Natural killer cell (primary cell): ENCODE results near the gene CNNM4. TPM values are rescaled to one million over a fixed set of nuclear protein-coding genes. Genes with fewer than 3 reads are reported as not detected.
A peak's percentile ranks its signal among the peaks of the same experiment; 100 is the strongest.

Experiments used
- ATAC-seq, 3 donors: fragments of 150-1000 bp in 2 of 3; fragments of 200-7000 bp in 1 of 3; cut with Tn5 transposase; 1 replicate in 1 of 3; 2 replicates in 2 of 3; pipeline ENCODE4 v1.10.0; 2021; ENCODE audit warnings: mild to moderate bottlenecking in 2 of 3, moderate library complexity in 2 of 3
- DNase-seq, 2 donors: peaks; one replicate each; pipeline versions ENCODE4 v3.0.0 to v3.0.0-alpha.2; 2013 to 2021; ENCODE audit warnings: mixed read lengths in 1 of 2
- H3K27ac ChIP-seq: one replicate; pipeline ENCODE4 v1.5.1; 2013; ENCODE audit warnings: mild to moderate bottlenecking, low read length
- H3K27me3 ChIP-seq: one replicate; pipeline ENCODE4 v1.6.1; 2013; ENCODE audit warnings: low read length; ENCODE audit not compliant: control insufficient read depth, insufficient read depth
- H3K36me3 ChIP-seq: one replicate; pipeline ENCODE4 v1.6.1; 2013; ENCODE audit warnings: low read length; ENCODE audit not compliant: control insufficient read depth, insufficient read depth
- H3K4me1 ChIP-seq: one replicate; pipeline ENCODE4 v1.6.1; 2013; ENCODE audit warnings: low read length; ENCODE audit not compliant: control insufficient read depth, insufficient read depth
- H3K4me3 ChIP-seq: one replicate; pipeline ENCODE4 v1.5.1; 2013; ENCODE audit warnings: low read length
- H3K9me3 ChIP-seq: one replicate; pipeline ENCODE4 v1.6.1; 2013; ENCODE audit warnings: low read length; ENCODE audit not compliant: control insufficient read depth, insufficient read depth
- H3K27ac Mint-ChIP-seq, 2 donors: one replicate each; pipeline ENCODE4 v1.8.0; 2022; ENCODE audit warnings: mild to moderate bottlenecking in 2 of 2, mixed read lengths in 2 of 2, moderate library complexity in 1 of 2
- H3K27me3 Mint-ChIP-seq, 2 donors: one replicate each; pipeline ENCODE4 v1.8.0; 2022; ENCODE audit warnings: low read depth in 2 of 2, mixed read lengths in 2 of 2
- H3K36me3 Mint-ChIP-seq: one replicate; pipeline ENCODE4 v1.8.0; 2022; ENCODE audit warnings: mixed read lengths
- H3K4me1 Mint-ChIP-seq, 2 donors: one replicate each; pipeline ENCODE4 v1.8.0; 2022; ENCODE audit warnings: mixed read lengths in 2 of 2
- H3K4me3 Mint-ChIP-seq: one replicate; pipeline ENCODE4 v1.8.0; 2022; ENCODE audit warnings: mild to moderate bottlenecking, moderate library complexity, mixed read lengths
- H3K9me3 Mint-ChIP-seq, 2 donors: one replicate each; pipeline ENCODE4 v1.8.0; 2022; ENCODE audit warnings: mixed read lengths in 2 of 2
- WGBS: methylation state at CpG from one replicate; pipeline ENCODE4 v1.1.7; 2013; ENCODE audit warnings: missing lambda C conversion rate; ENCODE audit not compliant: insufficient coverage; 5-methylcytosine and 5-hydroxymethylcytosine counted together
- intact Hi-C: fragments of 100-400 bp; cut with micrococcal nuclease; formaldehyde crosslinking; loops from one replicate; pipeline ENCODE4 v1.14.2; 2022
- total RNA-seq, 4 donors: library from RNA; stranded (reverse); fragments of 120-200 nt in 1 of 4; gene quantifications; one replicate each; pipeline versions ENCODE4 v1.2.3 to v1.2.4, GENCODE V29; 2013 to 2022
- TF ChIP-seq, protein P1 (sequence below): fragments of 200-600 bp; IDR thresholded peaks from one replicate; pipeline ENCODE4 v1.8.0; 2022; ENCODE audit warnings: antibody characterized with exemption

CNNM4 gene
- total RNA-seq, 3 donors from 2014 or later (not counting 1 experiment from before 2014, with no cell fraction given), result 9.9 to 12.1 (median 10.7) TPM

DNA sequence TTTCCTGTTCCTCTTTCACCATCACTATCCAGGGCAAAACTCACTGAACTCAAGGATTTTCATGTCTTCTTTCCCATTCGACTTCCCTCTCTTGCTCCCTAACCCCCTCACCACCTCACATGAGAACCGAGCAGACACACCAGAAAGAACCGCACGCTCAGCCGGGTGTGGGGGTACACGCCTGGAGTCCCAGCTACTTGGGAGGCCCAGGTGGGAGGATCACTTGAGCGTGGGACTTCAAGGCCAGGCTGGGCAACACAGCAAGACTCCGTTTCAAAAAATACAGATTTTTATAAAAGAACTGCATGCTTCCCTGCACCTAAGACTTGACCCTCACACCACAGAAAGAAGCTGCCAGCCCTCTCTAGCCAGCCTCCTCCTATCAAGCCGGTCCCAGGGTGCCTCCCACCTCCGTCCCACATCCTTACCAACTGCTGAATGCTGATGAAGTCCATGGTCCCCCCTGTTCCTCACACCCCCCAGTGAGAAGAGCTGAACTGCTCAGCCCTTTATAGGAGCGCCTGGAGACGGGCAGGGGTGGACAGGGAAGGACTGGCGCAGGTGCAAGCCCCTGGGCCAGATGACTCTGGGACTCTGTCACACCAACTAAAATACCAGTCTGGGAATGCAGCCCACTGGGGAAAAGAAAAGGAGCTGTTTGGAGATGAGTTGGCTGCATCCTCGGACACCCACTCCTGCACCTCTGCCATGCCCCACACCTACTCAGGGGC, 83.0 kb downstream of the CNNM4 start, which contains the start of gene ANKRD23:
Gene ANKRD23 (minus strand): TSS at position 484 of the 731 bp plus-strand sequence. CDS start 29 bp downstream, at position 455.
- H3K4me3 Mint-ChIP-seq, result no peak within 1 kb of the TSS
- peak within 1 kb of the TSS; percentile 14 to 45 for H3K27ac Mint-ChIP-seq
- H3K27ac ChIP-seq, result no peak within 1 kb of the TSS
- H3K36me3 Mint-ChIP-seq, result no peaks in the 10 kb centered on the region
- intact Hi-C loops, result no loop called here
- no peak for ATAC-seq
- TF ChIP-seq, protein P1, sequence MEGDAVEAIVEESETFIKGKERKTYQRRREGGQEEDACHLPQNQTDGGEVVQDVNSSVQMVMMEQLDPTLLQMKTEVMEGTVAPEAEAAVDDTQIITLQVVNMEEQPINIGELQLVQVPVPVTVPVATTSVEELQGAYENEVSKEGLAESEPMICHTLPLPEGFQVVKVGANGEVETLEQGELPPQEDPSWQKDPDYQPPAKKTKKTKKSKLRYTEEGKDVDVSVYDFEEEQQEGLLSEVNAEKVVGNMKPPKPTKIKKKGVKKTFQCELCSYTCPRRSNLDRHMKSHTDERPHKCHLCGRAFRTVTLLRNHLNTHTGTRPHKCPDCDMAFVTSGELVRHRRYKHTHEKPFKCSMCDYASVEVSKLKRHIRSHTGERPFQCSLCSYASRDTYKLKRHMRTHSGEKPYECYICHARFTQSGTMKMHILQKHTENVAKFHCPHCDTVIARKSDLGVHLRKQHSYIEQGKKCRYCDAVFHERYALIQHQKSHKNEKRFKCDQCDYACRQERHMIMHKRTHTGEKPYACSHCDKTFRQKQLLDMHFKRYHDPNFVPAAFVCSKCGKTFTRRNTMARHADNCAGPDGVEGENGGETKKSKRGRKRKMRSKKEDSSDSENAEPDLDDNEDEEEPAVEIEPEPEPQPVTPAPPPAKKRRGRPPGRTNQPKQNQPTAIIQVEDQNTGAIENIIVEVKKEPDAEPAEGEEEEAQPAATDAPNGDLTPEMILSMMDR, result no peak
- H3K4me1 ChIP-seq, result peaks cover 17% of the 10 kb centered on the region
- no peaks in the 10 kb centered on the region for H3K27me3 Mint-ChIP-seq
- no peak for DNase-seq
- H3K27me3 ChIP-seq, result no peaks in the 10 kb centered on the region
- H3K9me3 ChIP-seq, result no peaks in the 10 kb centered on the region
- H3K9me3 Mint-ChIP-seq, result no peaks in the 10 kb centered on the region
- H3K36me3 ChIP-seq, result peaks cover 12% of the 10 kb centered on the region
- H3K4me1 Mint-ChIP-seq, result peaks cover 11 to 25% of the 10 kb centered on the region in 2 donors
- 97% methylated on average over 14 of the region's 14 CpGs for WGBS
- no peak within 1 kb of the TSS for H3K4me3 ChIP-seq

DNA sequence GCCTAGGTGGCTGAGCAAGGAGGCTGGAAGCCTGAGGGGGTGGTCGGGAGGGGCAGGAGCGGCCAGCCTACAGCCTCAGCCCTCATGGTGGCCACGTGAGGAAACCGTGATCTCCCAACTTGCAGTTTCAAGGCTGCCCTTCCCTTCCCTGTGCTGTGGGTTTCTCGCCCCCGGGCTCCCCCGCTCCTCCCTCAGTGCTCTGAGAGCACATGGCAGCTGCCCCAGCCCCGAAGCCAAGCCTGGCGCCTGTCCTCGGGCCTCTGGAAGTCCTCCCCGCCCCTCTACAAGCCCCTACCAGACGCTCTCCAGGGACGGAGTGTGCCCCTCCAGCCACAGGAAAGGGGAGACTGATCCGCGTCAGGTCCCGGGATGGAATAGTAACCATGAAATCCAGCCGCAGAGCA, 83.7 kb downstream of the CNNM4 start:
- Histone ChIP-seq H3K27me3 (no peaks in the 10 kb centered on the region), H3K4me3 (no peak overlapping the region), H3K36me3 (peaks cover 16% of the 10 kb centered on the region), H3K27ac (no peak overlapping the region), H3K4me1 (peaks cover 10% of the 10 kb centered on the region), H3K9me3 (no peaks in the 10 kb centered on the region)
- Mint-ChIP-seq H3K4me1 (peaks cover 6 to 19% of the 10 kb centered on the region in 2 donors), H3K9me3 (no peaks in the 10 kb centered on the region), H3K27ac (no peak overlapping the region), H3K36me3 (no peaks in the 10 kb centered on the region), H3K27me3 (no peaks in the 10 kb centered on the region), H3K4me3 (no peak overlapping the region)
- DNase-seq (no peak), ATAC-seq (no peak)
- 88% methylated on average over 17 of the region's 17 CpGs for WGBS
- TF ChIP-seq, protein P1, result no peak
- intact Hi-C loops, result no loop called here

DNA sequence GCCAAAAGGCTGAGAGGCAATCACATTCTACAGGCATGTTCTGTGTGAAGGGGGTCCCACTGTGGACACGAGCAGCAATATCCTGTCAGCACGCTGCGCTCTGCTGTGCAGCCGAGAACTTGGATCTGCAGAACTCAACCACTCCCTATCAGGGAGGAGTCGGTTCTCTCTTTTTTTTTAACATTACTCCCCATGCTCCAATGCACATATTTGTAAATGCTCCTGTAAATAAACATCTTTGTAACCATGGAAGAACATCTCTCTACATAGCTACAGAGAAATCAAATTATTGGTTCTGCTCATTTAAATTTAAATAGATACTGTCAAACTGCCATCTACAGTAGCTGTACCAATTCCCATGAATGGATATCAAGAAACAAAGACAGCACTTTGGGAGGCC, 86.1 kb downstream of the CNNM4 start:
- no peaks in the 10 kb centered on the region for H3K9me3 Mint-ChIP-seq
- 98% methylated on average over 5 of the region's 5 CpGs for WGBS
- peaks cover 30% of the 10 kb centered on the region for H3K36me3 ChIP-seq
- H3K9me3 ChIP-seq, result no peaks in the 10 kb centered on the region
- H3K4me3 ChIP-seq, result no peak overlapping the region
- TF ChIP-seq, protein P1, result no peak
- H3K4me3 Mint-ChIP-seq, result no peak overlapping the region
- H3K4me1 Mint-ChIP-seq, result peaks cover 0 to 5% of the 10 kb centered on the region in 2 donors
- no peak for DNase-seq
- no peak overlapping the region for H3K27ac Mint-ChIP-seq
- ATAC-seq, result no peak
- intact Hi-C loops, result no loop called here
- H3K27me3 Mint-ChIP-seq, result no peaks in the 10 kb centered on the region
- no peaks in the 10 kb centered on the region for H3K27me3 ChIP-seq
- no peaks in the 10 kb centered on the region for H3K36me3 Mint-ChIP-seq
- no peak overlapping the region for H3K27ac ChIP-seq
- H3K4me1 ChIP-seq, result no peaks in the 10 kb centered on the region

DNA sequence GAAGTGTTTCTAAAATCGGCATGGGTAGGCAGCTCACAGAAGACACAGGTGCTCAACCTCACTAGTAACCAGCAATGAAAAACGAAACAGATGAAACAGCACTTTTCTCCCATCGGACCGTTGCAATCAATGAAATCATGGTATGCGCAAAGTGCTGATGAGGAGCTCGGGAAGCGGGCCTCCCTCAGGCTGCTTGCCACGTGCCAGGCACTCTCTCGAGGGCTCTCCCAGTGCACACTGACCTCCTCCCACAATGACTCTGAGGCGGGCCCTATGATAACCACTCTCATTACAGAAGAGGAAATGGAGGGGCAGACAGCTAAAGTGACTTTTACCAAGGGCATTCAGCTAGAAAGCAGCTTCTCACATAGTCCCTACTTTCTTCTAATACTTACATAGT, 86.9 kb downstream of the CNNM4 start:
- Histone ChIP-seq H3K9me3 (no peaks in the 10 kb centered on the region), H3K27ac (no peak overlapping the region), H3K4me3 (no peak overlapping the region), H3K36me3 (peaks cover 34% of the 10 kb centered on the region), H3K27me3 (no peaks in the 10 kb centered on the region), H3K4me1 (no peaks in the 10 kb centered on the region)
- TF ChIP-seq, protein P1, result no peak
- DNase-seq (no peak), ATAC-seq (no peak)
- H3K36me3 Mint-ChIP-seq, result no peaks in the 10 kb centered on the region
- no peaks in the 10 kb centered on the region for H3K9me3 Mint-ChIP-seq
- intact Hi-C loops, result no loop called here
- no peaks in the 10 kb centered on the region for H3K27me3 Mint-ChIP-seq
- no peak overlapping the region for H3K4me3 Mint-ChIP-seq
- H3K4me1 Mint-ChIP-seq, result no peaks in the 10 kb centered on the region
- H3K27ac Mint-ChIP-seq, result no peak overlapping the region
- WGBS, result 89% methylated on average over 10 of the region's 10 CpGs
